ENCODE data around the gene PRPSAP1. TPM values are rescaled to one million over a fixed set of nuclear protein-coding genes. Genes with fewer than 3 reads are reported as not detected.

The PRPSAP1 gene
- polyA plus RNA-seq, 3 donors: 45.8 to 58.2 (median 51.2) TPM

DNA sequence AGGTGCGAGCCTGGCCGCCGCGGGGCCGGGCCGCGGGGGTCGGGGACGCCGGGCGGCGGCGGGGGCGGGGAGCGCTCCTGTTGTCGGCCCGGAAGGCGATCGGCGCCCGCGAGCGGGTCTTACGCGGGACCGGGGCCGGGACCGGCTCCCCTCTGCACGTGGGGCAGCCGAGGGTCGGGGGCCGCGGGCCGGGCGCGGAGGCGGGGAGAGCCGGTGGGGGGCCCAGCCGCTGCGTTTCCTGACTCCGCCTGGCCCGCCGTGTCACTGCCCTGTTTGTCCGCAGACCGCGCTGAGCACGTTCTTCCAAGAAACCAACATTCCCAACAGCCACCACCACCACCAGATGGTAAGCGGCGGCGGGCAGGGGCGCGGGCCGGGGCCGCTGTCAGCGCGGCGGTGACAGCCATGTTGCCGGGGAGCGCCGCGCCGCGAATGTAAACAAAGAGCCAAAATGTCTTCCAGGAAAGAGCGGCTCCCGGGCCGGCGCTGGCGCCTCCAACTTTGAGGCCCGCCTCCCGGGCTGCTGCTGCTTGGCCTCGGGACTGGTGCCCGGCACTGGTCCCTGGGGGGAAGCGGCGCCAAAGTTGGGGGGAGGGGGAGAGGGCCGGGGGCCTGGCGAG lies 88.0 kb downstream of the PRPSAP1 start:
- H3K36me3 Mint-ChIP-seq: peaks cover 21 to 24% of the 10 kb centered on the region in 2 donors
- H3K9ac ChIP-seq (ENCODE audit: insufficient read depth, low read length, poor library complexity, severe bottlenecking): peak overlapping the region; percentile 92
- intact Hi-C loops (cut with micrococcal nuclease): loop anchor here in 1 of 2 donors (5.0 to 10.0 kb wide), 5 partner anchors 33 to 491 kb away; partner anchors contain the start of genes EXOC7, MFSD11 and SRSF2
- peak overlapping the region; percentile 86 for H3K4me2 ChIP-seq (replicated peaks; ENCODE audit: extremely low read depth, low read length, poor library complexity, severe bottlenecking)
- peak overlapping the region; percentile 79 to 98 (median 96) for H3K27ac Mint-ChIP-seq
- peaks cover 44% of the 10 kb centered on the region for H3K79me2 ChIP-seq (ENCODE audit: insufficient read depth, low read length)
- H3K4me3 Mint-ChIP-seq: peak overlapping the region; percentile 92 to 96
- peaks cover 25% of the 10 kb centered on the region for H4K20me1 ChIP-seq (ENCODE audit: insufficient read depth, low read length)
- TF ChIP-seq CTCF (IDR thresholded peaks at IDR 0.05): no peak
- DNase-seq: peak in 1 of 3 donors; percentile 41
- H3K27me3 Mint-ChIP-seq (ENCODE audit: low read depth in 3 of 3): peaks cover 0 to 8% (median 0%) of the 10 kb centered on the region in 3 donors
- H3K4me1 Mint-ChIP-seq: peaks cover 73% of the 10 kb centered on the region
- H3K4me3 ChIP-seq (replicated peaks in 1 of 3; ENCODE audit: low read depth in 2 of 3, low read length in 3 of 3): peak overlapping the region; percentile 56 to 97 (median 77)
- no peaks in the 10 kb centered on the region for H3K9me3 ChIP-seq (replicated peaks in 1 of 2; ENCODE audit: control insufficient read depth in 1 of 2, insufficient read depth in 1 of 2, low read length in 2 of 2)
- H2AFZ ChIP-seq (ENCODE audit: insufficient read depth, low read depth, low read length, poor library complexity, severe bottlenecking): no peak overlapping the region
- WGBS (ENCODE audit: insufficient coverage): under 1% methylated on average over 58 of the region's 76 CpGs
- peak overlapping the region; percentile 84 to 87 for H3K27ac ChIP-seq (ENCODE audit: low read depth in 1 of 2, low read length in 2 of 2)
- peaks cover 12 to 13% of the 10 kb centered on the region in 2 donors for H3K36me3 ChIP-seq (replicated peaks in 1 of 2; ENCODE audit: control insufficient read depth in 1 of 2, insufficient read depth in 2 of 2, low read length in 2 of 2)
- H3K4me1 ChIP-seq (ENCODE audit: control insufficient read depth in 1 of 2, insufficient read depth in 2 of 2, low read length in 2 of 2): peaks cover 74 to 75% of the 10 kb centered on the region in 2 donors
- H3K27me3 ChIP-seq (ENCODE audit: control insufficient read depth in 2 of 2, insufficient read depth in 2 of 2, low read length in 2 of 2): no peaks in the 10 kb centered on the region
- H3K9me3 Mint-ChIP-seq: no peaks in the 10 kb centered on the region

- Histone ChIP-seq H4K20me1 (ENCODE audit: insufficient read depth, low read length) (peaks cover 23% of the 10 kb centered on the region), H2AFZ (ENCODE audit: insufficient read depth, low read depth, low read length, poor library complexity, severe bottlenecking) (no peak within 1 kb of the TSS), H3K9me3 (replicated peaks in 1 of 2; ENCODE audit: control insufficient read depth in 1 of 2, insufficient read depth in 1 of 2, low read length in 2 of 2) (no peaks in the 10 kb centered on the region), H3K4me2 (replicated peaks; ENCODE audit: extremely low read depth, low read length, poor library complexity, severe bottlenecking) (peak within 1 kb of the TSS; percentile 86), H3K27ac (ENCODE audit: low read depth in 1 of 2, low read length in 2 of 2) (peak within 1 kb of the TSS; percentile 84 to 87), H3K4me3 (replicated peaks in 1 of 3; ENCODE audit: low read depth in 2 of 3, low read length in 3 of 3) (peak within 1 kb of the TSS; percentile 56 to 97 (median 77)), H3K9ac (ENCODE audit: insufficient read depth, low read length, poor library complexity, severe bottlenecking) (peak within 1 kb of the TSS; percentile 92), H3K36me3 (replicated peaks in 1 of 2; ENCODE audit: control insufficient read depth in 1 of 2, insufficient read depth in 2 of 2, low read length in 2 of 2) (peaks cover 9 to 12% of the 10 kb centered on the region in 2 donors), H3K4me1 (ENCODE audit: control insufficient read depth in 1 of 2, insufficient read depth in 2 of 2, low read length in 2 of 2) (peaks cover 77 to 81% of the 10 kb centered on the region in 2 donors), H3K79me2 (ENCODE audit: insufficient read depth, low read length) (peaks cover 42% of the 10 kb centered on the region), H3K27me3 (ENCODE audit: control insufficient read depth in 2 of 2, insufficient read depth in 2 of 2, low read length in 2 of 2) (no peaks in the 10 kb centered on the region)
- Mint-ChIP-seq H3K27ac (peak within 1 kb of the TSS; percentile 95 to 98 (median 96)), H3K27me3 (ENCODE audit: low read depth in 3 of 3) (peaks cover 0 to 8% (median 0%) of the 10 kb centered on the region in 3 donors), H3K4me1 (peaks cover 76% of the 10 kb centered on the region), H3K36me3 (peaks cover 18 to 20% of the 10 kb centered on the region in 2 donors), H3K9me3 (no peaks in the 10 kb centered on the region), H3K4me3 (peak within 1 kb of the TSS; percentile 92 to 96)
- WGBS (ENCODE audit: insufficient coverage): under 1% methylated on average over 94 of the region's 94 CpGs
- peak; percentile 98 to 100 (median 99) for DNase-seq
- no peak for TF ChIP-seq CTCF (IDR thresholded peaks at IDR 0.05)
- intact Hi-C loops (cut with micrococcal nuclease): loop anchor here in 1 of 2 donors (1.0 to 10.0 kb wide), 6 partner anchors 13 to 490 kb away; partner anchors contain the start of genes EXOC7, MFSD11 and SRSF2
Measured at GRCh38 chr17:76264755-76265623, 88.7 kb downstream of the PRPSAP1 start, which contains the start of gene UBALD2. TSS of gene UBALD2 (plus strand) at chr17:76265348. CDS start at chr17:76265506, 158 bp downstream.
